K562 (cell line): ENCODE measurements around the gene NFIB.

ENCODE experiments used
- ADNP ChIP-seq: fragments of 200-800 bp; sonication (Bioruptor generic); IDR thresholded peaks from 2 replicates; pipeline ENCODE4 v1.6.1; 2016; ENCODE audit warnings: missing genetic modification characterization, missing compliant biosample characterization
- ARID2 ChIP-seq: fragments of 450-650 bp; IDR thresholded peaks from 2 replicates; pipeline ENCODE4 v1.6.1; 2017; ENCODE audit warnings: antibody characterized with exemption, mild to moderate bottlenecking
- BRD4 ChIP-seq: fragments of 200-600 bp; sonication (generic); IDR thresholded peaks from 2 replicates; pipeline ENCODE4 v1.6.1; 2017; ENCODE audit warnings: inconsistent platforms
- CTCF ChIP-seq, 3 experiments: IDR thresholded peaks in 2 of 3; conservative IDR thresholded peaks in 1 of 3; 2 replicates each; pipeline ENCODE4 v1.5.1; 2011 to 2012; ENCODE audit warnings: low read length in 3 of 3, mild to moderate bottlenecking in 3 of 3, control low read depth in 2 of 3, improper control_type of control experiment in 1 of 3, inconsistent platforms in 1 of 3, low read depth in 1 of 3, mixed read lengths in 1 of 3, moderate library complexity in 1 of 3; ENCODE audit not compliant: insufficient read depth in 2 of 3
- EZH2 ChIP-seq: IDR thresholded peaks from 2 replicates; pipeline ENCODE4 v1.6.1; 2012; ENCODE audit warnings: low read depth, mild to moderate bottlenecking, inconsistent platforms, low read length, borderline replicate concordance
- FOXK2 ChIP-seq, 2 experiments: fragments of 450-650 bp; IDR thresholded peaks in 1 of 2; conservative IDR thresholded peaks in 1 of 2; 2 replicates each; pipeline ENCODE4 v1.6.1; 2016; ENCODE audit warnings: low read depth in 2 of 2, mild to moderate bottlenecking in 1 of 2
- HINFP ChIP-seq: fragments of 450-650 bp; conservative IDR thresholded peaks from 2 replicates; pipeline ENCODE4 v1.6.1; 2016; ENCODE audit warnings: missing genetic modification characterization, low read depth, mild to moderate bottlenecking, control low read depth, missing compliant biosample characterization
- POLR2A ChIP-seq: fragments of 450-650 bp; conservative IDR thresholded peaks from 2 replicates; pipeline ENCODE4 v1.6.1; 2016
- TARDBP ChIP-seq: fragments of 450-650 bp; IDR thresholded peaks from 2 replicates; pipeline ENCODE4 v1.6.1; 2016
- TCF7 ChIP-seq: sonication (generic); IDR thresholded peaks from 2 replicates; pipeline ENCODE4 v1.6.1; 2016; ENCODE audit warnings: antibody characterized with exemption, borderline replicate concordance
- TEAD4 ChIP-seq, 2 experiments: sonication (generic) in 1 of 2; formaldehyde crosslinking in 1 of 2; IDR thresholded peaks; 2 replicates each; pipeline versions ENCODE4 v1.6.1 to v1.8.0; 2012 to 2022; ENCODE audit warnings: borderline replicate concordance in 1 of 2, inconsistent platforms in 1 of 2, low read length in 1 of 2, mild to moderate bottlenecking in 1 of 2, missing genetic modification reagents in 1 of 2
- TF ChIP-seq, protein P1 (sequence below): sonication (generic); formaldehyde crosslinking; IDR thresholded peaks from 2 replicates; pipeline ENCODE4 v1.9.0; 2022; ENCODE audit warnings: mild to moderate bottlenecking, missing genetic modification reagents
- TF ChIP-seq, protein P2 (sequence below): sonication (generic); formaldehyde crosslinking; IDR thresholded peaks from 2 replicates; pipeline ENCODE4 v1.8.1; 2023; ENCODE audit warnings: mild to moderate bottlenecking, missing genetic modification reagents
- TF ChIP-seq, protein P3 (sequence below): fragments of 250-450 bp; sonication (Bioruptor Pico); IDR thresholded peaks from 2 replicates; pipeline ENCODE4 v1.9.0; 2021; ENCODE audit warnings: mild to moderate bottlenecking, inconsistent platforms

- TF ChIP-seq, protein P1, sequence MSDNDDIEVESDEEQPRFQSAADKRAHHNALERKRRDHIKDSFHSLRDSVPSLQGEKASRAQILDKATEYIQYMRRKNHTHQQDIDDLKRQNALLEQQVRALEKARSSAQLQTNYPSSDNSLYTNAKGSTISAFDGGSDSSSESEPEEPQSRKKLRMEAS (CRISPR knock-in tag) = no peak
- TF ChIP-seq ARID2 = no peak
- no peak for TF ChIP-seq HINFP (tag)
- no peak for TF ChIP-seq CTCF (IDR thresholded peaks at IDR 0.05 in 2 of 3, conservative IDR thresholded peaks at IDR 0.05 in 1 of 3; ENCODE audit: insufficient read depth in 2 of 3, low read depth in 1 of 3, low read length in 3 of 3)
- no peak for TF ChIP-seq TEAD4 (IDR thresholded peaks at IDR 0.05; ENCODE audit: low read length)
- TF ChIP-seq TEAD4 (CRISPR knock-in tag; IDR thresholded peaks at IDR 0.05; ENCODE audit: borderline replicate concordance) = no peak
- TF ChIP-seq TCF7 = no peak
- TF ChIP-seq BRD4 = no peak
- no peak for TF ChIP-seq POLR2A
- TF ChIP-seq, protein P2, sequence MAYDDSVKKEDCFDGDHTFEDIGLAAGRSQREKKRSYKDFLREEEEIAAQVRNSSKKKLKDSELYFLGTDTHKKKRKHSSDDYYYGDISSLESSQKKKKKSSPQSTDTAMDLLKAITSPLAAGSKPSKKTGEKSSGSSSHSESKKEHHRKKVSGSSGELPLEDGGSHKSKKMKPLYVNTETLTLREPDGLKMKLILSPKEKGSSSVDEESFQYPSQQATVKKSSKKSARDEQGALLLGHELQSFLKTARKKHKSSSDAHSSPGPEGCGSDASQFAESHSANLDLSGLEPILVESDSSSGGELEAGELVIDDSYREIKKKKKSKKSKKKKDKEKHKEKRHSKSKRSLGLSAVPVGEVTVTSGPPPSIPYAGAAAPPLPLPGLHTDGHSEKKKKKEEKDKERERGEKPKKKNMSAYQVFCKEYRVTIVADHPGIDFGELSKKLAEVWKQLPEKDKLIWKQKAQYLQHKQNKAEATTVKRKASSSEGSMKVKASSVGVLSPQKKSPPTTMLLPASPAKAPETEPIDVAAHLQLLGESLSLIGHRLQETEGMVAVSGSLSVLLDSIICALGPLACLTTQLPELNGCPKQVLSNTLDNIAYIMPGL (CRISPR knock-in tag) = no peak
- TF ChIP-seq FOXK2 (conservative IDR thresholded peaks at IDR 0.05 in 1 of 2, IDR thresholded peaks at IDR 0.05 in 1 of 2; ENCODE audit: low read depth in 2 of 2) = no peak
- TF ChIP-seq EZH2 = no peak
- TF ChIP-seq TARDBP = no peak
- no peak for TF ChIP-seq ADNP
- TF ChIP-seq, protein P3, sequence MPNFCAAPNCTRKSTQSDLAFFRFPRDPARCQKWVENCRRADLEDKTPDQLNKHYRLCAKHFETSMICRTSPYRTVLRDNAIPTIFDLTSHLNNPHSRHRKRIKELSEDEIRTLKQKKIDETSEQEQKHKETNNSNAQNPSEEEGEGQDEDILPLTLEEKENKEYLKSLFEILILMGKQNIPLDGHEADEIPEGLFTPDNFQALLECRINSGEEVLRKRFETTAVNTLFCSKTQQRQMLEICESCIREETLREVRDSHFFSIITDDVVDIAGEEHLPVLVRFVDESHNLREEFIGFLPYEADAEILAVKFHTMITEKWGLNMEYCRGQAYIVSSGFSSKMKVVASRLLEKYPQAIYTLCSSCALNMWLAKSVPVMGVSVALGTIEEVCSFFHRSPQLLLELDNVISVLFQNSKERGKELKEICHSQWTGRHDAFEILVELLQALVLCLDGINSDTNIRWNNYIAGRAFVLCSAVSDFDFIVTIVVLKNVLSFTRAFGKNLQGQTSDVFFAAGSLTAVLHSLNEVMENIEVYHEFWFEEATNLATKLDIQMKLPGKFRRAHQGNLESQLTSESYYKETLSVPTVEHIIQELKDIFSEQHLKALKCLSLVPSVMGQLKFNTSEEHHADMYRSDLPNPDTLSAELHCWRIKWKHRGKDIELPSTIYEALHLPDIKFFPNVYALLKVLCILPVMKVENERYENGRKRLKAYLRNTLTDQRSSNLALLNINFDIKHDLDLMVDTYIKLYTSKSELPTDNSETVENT (CRISPR knock-in tag) = no peak
Measured at GRCh38 chr9:14351221-14351836, 37.4 kb upstream of the NFIB start.
